Activated naive CD8-positive, alpha-beta T cell treated with anti-CD3 and anti-CD28 coated beads, Interleukin-2, amount 50 U/mL, for 16 hours (primary cell): ENCODE results near the gene HESX1.

ENCODE experiments used
- DNase-seq: peaks from one replicate; pipeline ENCODE4 v3.0.0-alpha.2; 2020; ENCODE audit warnings: low read depth, low spot score

Gene HESX1

DNA sequence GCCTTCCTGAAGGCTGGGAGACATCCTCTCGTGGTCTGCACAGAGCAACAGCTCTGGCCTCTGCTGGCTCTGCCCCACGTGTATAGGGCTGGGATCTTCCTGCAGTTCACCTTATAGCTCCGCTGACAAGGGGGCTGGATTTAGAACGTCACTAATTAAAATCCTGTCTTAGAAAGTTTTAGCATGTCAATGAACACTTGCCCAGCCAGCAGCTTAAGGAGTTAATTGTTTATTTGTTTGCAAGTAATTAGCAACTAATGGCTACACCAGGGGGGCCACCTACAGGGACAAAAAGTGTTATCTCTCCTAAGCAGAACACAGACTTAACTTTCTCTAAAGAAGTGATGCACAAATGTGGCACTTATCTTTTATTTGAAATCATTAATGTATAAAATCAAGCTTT lies at the start of gene HESX1:
TSS of gene HESX1 (minus strand) at position 84 of the 403 bp plus-strand sequence. CDS start at position 24, 60 bp downstream.
- no peak for DNase-seq

DNA sequence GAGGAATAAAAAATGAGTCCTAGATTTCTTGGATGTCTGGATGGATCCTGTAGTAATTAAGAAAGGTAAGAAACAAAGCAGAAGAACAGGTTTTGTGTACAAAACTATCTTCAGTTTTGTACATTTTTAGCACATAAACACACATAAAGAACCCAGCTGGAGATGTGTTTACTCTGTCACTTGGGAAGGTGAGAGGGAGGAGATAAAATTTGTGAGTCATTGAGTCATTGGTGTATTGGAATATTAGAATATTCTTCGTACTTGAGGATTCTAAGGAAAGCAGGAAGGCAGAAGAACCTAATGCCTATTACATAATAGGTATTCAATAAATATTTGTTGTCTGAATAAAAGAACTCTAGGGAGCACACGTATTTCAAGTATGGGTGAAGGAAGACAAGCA lies 45.2 kb upstream of the HESX1 start:
- no peak for DNase-seq

DNA sequence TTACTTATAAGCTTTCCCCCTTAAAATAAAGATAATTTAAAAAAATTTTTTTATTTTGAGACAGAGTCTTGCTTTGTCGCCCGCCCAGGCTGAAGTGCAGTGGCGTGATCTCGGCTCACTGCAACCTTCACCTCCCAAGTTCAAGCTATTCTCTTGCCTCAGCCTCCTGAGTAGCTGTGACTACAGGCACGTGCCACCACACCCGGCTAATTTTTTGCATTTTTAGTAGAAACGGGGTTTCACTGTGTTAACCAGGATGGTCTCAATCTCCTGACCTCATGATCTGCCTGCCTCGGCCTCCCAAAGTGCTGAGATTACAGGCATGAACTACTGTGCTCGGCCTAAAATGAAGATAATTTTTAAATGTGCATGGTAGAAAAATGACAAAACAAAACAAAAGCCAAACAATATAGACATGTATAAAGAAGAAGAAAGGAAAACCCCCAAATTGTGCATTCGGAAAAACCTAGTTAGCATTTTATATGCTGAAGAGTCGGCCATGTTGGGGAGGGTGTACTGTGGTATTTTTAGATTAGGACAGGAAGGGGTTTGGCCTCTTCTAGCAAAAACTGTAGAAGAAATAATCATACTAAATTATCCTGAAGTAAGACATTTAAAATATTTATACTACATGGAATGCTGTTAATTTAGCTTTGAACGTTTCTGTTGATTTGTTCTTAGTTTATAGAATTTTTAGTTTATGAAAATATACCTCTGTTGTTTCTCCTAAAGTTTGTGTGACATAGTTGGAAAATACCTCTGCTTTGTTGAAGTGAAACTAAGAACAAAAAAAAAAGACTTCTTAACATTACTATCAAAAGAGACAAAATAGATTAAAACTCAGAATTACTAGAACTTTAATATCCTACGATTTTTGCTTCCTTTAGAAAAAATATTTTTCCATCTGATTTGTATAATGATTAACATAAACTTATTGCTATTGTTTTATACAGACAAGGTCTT lies 35.1 kb upstream of the HESX1 start:
- no peak for DNase-seq

DNA sequence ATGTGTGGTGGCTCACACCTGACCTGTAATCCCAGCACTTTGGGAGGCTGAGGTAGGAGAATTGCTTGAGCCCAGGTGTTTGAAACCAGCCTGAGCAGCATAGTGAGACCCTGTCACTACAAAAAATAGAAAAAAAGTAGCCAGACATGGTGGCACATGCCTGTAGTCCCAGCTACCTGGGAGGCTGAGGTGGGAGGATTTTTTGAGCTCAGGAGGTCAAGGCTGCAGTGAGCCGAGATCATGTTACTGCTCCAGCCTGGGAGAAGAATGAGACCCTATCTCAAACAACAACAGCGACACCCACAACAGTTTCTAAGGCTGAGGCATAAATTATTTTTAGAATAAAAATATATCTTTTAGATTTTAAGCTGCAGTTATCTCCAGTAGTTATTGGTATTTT lies 34.0 kb upstream of the HESX1 start:
- no peak for DNase-seq

DNA sequence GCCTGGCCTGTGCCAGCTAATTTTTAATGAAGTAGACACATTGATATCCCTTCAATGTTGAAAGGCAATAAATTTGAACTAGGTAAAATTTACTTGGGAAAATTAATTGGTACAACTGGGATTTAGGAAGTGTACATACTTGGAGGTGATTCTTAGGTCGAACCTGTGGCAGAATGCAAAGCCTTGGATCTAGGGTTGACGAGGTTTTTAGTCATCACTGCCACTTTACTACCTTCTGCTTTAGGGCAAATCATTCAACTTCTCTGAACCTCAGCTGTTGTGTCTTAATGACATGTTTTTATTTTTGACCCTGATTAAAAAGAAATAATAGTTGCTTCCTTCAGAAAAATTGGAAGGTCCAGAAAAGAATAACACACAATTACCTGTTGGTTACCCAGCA lies 30.2 kb upstream of the HESX1 start:
- no peak for DNase-seq

DNA sequence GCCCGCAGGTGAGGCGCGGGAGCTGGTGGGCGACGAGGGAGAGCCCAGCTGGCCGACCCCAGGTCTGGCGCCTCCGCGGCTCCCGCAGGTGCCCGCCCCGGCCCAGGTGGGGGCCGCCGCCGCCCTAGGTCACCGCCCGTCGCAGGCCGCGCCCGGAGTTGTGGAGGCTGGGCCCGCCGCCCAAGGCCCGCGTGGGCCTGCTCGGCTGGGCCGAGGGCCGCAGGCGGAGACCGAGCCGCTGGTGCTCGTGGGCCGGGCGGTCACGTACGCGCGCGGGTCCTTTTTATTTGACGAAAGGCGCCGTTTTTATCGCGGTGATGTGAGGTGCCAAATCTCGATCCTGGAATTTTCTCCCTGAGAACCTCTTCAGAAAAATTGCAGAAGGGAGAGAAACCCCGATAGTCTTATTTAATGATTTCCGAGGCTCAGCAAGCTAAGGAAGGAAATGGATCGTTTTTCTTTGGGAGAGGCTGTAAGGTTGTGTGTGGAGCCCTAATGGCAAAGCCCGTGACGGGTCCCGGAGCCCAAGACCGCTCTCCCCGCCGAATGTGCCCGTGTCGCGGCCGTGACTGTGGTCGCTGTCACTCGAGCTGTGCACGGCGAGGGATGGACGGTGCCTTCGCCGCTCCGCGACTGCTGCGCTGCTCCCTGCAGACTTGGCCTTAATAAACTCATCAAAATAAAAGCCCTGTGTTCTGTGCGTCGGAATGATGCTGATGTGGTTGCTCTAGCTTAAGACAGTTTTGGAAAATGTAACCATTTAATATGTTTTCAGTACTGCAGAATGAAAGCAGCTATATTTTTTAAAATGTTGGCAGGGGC lies 28.4 kb upstream of the HESX1 start:
- DNase-seq: no peak

DNA sequence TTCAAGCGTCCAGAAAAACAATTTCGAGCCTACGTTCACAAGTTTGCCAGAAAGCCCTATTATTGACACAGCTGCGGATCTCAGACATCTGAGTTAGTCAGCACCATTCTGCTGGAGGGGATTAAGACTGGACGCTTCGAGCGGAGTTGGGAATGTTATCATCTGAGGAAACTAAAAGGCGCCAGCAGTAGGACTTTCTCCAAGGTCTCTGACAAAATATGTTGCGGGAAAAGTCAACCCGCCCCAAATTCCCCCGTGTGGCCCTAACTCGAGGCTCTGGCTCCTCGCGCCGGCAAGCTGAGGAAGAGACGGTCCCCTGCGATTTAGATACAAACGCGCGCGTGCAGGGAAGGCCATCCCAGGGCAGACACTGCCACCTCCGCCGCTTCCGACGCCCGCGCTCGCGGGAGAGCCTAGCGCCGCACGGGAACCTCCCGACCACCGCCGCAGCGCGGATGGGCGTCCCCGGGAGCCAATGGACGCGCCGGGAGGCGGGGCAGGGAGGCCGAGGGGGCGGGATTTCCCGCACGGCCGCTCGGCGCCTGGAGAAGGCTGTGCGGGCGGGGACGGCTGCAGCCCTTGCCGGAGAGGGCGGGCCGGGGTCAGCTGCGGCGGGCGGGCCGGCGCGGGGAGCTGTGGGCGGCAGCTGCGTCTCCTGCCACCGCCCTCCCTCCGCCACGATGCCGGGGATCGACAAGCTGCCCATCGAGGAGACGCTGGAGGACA lies 27.6 kb upstream of the HESX1 start, which contains the start of gene APPL1:
TSS of gene APPL1 (plus strand) at position 526 of the 726 bp plus-strand sequence. CDS start at position 681, 155 bp downstream.
- peak; percentile 78 for DNase-seq

DNA sequence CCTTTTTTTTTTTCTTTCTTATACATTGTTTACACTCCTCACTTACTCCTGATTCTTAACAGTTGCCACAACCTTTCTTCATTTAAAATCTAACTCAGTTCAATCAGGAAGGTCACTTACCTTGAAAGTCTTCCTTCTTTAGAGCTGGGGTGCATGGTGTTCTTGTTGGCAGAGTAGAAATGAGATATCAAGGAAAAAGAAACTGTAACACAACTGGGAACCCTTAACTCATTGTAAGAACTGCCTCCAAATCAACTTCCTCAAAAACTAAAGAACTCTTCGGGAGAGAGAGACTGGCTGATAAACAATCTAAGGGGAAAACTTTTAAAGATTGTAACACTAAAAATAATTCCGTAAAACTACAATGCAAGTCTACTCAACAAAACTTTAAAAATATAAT lies 26.4 kb upstream of the HESX1 start:
- DNase-seq: no peak

DNA sequence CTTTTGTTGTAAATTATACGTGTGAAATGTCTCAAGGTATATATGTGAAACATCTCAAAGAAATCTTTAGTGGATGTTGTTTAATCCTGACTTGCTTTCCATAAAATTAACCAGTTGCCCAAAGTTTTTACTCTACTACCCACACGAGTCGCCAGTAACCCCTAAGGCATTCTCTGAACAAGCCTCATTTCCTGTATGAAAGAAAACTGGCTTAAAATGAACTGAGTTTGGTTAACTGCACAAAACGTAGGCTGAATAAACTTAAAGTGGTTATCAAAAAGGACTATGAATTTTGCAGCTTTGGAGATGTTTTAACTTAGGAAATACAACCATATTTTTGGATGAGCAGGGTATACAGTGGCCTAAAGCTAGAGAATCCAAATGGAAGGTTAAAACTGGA lies 25.1 kb upstream of the HESX1 start:
- DNase-seq: no peak

DNA sequence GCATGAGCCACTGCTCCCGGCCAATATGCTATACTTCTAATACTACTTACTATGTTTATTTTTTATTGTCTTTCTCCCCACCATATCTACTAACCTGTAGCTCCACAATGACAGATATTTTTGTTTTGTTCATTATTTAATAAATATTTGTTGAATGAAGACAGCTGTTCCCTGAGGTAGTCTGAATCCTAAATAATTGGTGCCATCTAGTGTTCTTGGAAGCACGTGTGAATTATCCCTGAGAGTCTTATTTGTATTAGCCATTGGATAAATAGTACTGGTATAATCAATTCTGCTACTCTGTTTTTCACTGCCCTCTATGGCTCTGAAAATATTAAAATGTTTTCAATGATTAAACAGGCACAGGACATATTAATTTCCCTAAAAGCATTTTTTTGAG lies 22.1 kb upstream of the HESX1 start:
- DNase-seq: no peak

DNA sequence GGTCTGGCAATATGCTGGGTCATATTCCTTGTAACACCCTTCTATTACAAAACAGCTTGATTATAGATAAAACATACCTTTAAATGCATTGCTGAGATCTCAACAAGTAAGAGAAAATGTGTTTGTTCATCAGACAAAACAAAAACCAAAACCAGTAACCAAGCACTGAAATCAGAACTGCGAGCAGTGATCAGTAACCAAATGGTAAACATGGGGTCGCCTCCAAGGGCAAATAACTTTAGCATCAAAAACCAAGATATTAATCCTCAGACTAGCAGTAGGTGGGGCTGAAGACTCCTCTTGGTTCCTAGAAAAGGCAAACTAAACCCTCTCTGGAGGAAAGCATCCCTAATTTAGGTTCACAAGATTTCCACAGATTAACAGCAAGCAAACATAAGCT lies 6.6 kb upstream of the HESX1 start:
- DNase-seq: no peak

DNA sequence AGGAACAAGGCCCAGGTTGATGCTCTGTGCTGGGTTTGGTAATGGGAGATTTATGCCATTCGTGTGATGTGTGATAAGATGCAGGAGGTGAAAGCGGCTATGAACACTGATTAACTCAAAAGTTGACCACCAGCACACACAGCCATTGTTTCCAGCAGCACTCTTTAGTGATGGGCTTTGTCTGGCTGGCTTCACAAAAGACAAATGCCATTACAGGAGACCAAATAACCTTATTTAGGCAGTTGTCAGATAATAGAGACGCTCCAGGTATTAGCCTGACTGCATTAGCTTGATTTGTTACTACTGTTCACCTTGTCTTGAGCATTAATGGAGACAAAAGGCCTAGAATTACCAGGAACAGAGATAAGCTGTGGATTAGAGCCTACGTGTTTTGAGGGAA lies 5.1 kb downstream of the HESX1 start:
- DNase-seq: no peak

DNA sequence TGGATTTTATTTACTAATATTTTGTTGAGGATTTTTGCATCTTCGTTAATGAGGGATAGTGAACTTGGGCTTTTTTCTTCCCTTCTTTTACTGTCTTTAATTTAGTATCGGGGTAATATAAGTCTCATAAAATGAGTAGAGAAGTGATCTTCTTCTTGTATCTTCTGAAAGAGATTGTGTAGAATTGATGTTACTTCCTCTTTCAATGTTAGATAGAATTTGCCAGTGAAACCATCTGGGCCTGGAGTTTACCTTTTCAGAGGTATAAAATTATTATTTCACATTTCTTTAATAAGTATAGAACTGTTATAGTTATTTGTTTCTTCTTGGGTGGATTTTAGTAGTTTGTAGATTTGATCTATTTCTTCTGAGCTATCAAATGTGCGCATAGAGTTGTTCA lies 7.8 kb downstream of the HESX1 start:
- DNase-seq: no peak

DNA sequence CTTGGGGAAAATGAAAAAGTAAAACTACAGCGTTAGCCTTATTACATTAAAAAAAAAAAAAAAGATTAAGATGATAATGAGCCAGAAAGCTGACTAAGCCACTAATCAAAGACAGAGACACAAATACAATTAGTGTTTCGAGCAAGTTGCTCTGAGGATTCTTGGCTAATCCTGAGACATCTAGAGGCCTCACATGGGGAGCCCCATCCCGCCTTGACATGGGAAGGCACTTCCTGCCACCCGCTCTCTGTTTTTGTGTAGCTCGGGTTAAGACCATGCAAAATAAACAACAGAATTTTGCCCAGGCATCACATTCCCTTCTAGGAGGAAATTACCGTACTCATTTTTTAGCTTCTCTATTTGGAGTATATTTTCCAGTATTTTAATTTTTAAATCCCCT lies 15.3 kb downstream of the HESX1 start:
- DNase-seq: no peak

DNA sequence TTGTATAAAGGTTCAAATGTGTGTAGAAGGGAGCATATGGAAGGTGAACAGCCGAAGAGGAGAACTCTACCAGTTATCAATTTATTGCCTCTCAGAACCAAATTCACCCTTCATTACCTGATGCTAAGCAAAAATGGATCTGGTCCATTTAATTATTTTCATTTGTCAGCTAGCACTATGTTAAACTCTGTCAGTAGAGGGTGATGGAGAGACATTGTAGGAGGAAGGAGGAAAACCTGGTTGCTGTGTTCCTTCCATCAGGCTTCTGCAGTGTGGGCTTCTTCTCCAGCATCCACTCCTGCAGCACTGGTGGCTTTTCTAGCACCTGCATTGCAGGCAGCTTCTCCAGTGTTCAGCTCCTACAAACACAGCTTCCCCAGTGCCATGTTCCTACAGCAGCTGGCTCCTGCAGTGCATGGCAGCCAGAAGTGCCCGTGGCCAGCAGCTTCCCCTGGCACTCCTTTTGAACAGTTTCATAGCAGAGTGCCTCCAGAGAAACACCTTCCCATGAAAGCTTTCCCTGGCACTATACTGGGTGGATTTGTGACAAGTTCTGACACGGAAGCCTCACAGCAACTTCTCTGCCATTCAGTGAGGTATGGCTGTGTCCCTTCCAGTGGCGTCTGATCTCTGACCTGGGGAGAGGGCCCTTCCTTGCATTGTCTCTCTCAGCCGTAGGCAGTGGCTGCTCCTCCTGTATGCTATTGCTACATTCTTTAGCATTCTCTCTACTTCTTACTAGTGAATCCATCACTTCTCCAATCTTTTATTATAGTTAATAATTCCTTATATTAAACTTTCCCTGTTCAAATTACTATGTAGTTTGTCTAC lies 20.0 kb downstream of the HESX1 start:
- no peak for DNase-seq

DNA sequence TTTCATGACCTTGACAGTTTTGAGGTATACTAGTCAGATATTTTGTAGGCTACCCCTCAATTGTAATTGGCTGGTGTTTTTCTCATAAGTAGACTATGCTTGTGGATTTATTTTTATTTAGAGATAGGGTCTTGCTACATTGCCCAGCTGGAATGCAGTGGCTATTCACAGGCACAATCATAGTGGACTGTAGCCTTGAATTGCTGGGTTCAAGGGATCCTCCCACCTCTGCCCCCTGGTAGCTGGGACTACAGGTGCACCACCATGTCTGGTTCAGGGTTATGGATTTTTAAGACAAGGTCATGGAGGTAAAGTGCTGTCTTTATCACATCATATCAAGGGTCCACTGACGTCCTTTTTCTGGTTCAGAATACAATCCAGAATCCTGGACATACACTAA lies 23.7 kb downstream of the HESX1 start:
- DNase-seq: no peak

DNA sequence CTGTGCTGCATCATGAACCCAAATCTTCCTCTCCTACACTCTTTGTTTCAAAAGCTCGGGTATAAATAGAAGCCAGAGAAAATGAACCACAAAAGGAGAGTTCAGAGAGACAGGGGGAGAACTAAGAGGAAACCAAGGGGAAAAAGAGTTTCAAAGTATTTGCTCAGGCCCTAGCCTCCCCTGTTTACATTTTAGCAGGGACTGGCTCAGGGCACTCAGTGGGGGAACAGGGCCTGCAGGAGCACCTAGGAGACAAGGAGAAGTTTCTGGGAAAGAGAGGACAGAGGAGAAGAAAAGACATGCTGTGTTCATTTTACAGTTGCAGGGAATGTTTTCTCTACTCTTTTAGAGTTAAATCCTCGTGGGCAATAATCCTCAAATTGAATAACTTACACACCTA lies 26.1 kb downstream of the HESX1 start:
- DNase-seq: no peak

DNA sequence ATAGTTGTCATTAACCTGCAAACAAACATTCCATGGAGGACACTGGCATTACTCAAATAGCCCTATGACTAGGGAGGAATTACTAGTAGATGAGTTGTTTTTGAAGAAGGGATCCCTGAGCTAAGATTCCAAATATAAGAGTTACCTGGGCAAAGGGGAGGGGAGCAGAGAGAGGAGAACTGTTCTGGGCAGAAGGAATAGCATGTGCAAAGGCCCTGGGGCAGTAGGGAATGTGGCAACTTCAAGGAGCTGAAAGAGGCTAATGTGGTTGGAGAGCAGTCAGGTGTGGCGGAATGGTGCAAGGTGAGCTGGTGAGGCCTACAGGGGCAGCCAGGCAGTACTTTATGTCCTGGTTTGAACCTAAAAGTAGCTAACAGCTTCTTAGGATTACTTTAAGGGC lies 28.8 kb downstream of the HESX1 start:
- DNase-seq: no peak

DNA sequence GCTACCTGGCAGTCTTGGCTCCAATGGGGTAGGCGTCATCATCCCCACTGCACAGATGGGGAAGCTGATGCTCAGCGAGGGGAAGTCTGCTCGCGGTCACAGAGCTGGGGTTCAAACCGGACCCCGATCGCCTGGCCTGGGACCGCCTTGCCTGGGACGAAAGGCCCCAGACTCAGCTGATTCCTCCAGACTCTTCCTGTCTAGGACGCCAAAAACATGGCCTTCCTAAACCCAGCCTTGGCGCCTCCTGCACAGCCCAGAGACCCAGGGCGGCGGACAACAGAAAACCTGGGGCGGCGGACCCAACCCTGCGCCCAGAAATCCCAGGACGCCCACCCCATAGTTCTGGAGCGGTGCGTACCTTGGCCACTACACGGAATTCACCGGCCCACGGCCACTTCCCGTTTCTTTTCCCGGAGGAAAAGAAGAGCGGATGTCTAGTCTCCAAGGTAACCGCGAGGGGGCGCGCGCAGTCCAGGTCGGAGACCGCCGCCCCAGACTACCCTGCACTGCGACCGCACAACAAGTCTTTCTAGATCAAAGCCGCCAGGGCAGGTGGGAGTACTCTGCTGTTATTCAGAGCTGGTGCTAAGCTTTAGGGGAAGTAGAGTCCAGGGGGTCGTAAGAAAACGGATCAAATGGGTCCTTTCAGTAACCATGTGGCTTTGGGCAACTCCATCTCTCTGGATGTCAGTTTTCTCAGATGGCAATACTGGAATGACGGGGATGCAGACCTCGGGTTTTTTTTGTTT lies 29.7 kb downstream of the HESX1 start:
- peak; percentile 27 for DNase-seq

DNA sequence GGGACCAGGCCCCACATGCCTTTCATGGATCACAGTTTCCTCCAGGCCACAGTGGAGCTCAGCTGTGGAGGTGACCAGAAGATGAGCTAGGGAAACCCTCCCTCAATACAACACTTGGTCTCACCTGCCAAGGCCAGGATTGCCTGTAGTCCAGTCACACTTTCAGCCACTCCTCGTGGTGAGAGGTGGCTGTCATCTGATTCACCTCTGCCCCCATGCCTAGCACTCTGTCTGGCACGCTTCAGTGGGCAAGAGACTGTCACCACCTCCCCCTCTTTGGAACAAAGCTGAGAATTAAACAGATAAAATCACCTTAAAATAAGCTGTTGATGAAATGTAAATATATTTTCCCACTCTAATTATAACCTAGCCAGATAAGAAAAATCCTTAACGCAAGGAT lies 30.7 kb downstream of the HESX1 start:
- DNase-seq: no peak
